HG03196 (cell line): ENCODE measurements around the gene SLC30A7.
"Not testable (repeated sequence)": the region's sequence is repeated elsewhere in the genome, so short reads cannot be mapped to it uniquely, and the experiment has no call there.

Source experiments
- ATAC-seq: cut with Tn5 transposase; IDR thresholded peaks from one replicate; pipeline ENCODE4 v1.9.1; 2021; ENCODE audit not compliant: unreplicated experiment

SLC30A7 gene

GRCh38 chr1:100895540-100896480, at the start of gene SLC30A7:
SLC30A7 (plus strand) TSS chr1:100896090; CDS start chr1:100896263, 173 bp downstream.
- ATAC-seq = peak; percentile 80

GRCh38 chr1:100847361-100848082, 48.4 kb upstream of the SLC30A7 start:
- ATAC-seq = no peak

GRCh38 chr1:100851726-100852125, 44.2 kb upstream of the SLC30A7 start:
- no peak for ATAC-seq

GRCh38 chr1:100852976-100853375, 42.9 kb upstream of the SLC30A7 start:
- no peak for ATAC-seq

GRCh38 chr1:100855116-100855515, 40.8 kb upstream of the SLC30A7 start:
- not testable (repeated sequence) for ATAC-seq

- no peak for ATAC-seq
Observed at GRCh38 chr1:100860397-100860991, 35.4 kb upstream of the SLC30A7 start.

GRCh38 chr1:100861379-100861778, 34.5 kb upstream of the SLC30A7 start:
- no peak for ATAC-seq

- ATAC-seq = no peak
Observed at GRCh38 chr1:100862591-100862990, 33.3 kb upstream of the SLC30A7 start.

GRCh38 chr1:100866041-100866900, 29.6 kb upstream of the SLC30A7 start:
- ATAC-seq = no peak

- ATAC-seq = no peak
Observed at GRCh38 chr1:100866901-100867206, 29.0 kb upstream of the SLC30A7 start.

- ATAC-seq = no peak
Observed at GRCh38 chr1:100868364-100868995, 27.4 kb upstream of the SLC30A7 start.

GRCh38 chr1:100869996-100870395, 25.9 kb upstream of the SLC30A7 start:
- no peak for ATAC-seq

GRCh38 chr1:100874433-100874832, 21.5 kb upstream of the SLC30A7 start:
- ATAC-seq = no peak

GRCh38 chr1:100875228-100875627, 20.7 kb upstream of the SLC30A7 start:
- no peak for ATAC-seq

- ATAC-seq = no peak
Observed at GRCh38 chr1:100876291-100876690, 19.6 kb upstream of the SLC30A7 start.

- no peak for ATAC-seq
Observed at GRCh38 chr1:100879422-100879821, 16.5 kb upstream of the SLC30A7 start.

- ATAC-seq = no peak
Observed at GRCh38 chr1:100881687-100882086, 14.2 kb upstream of the SLC30A7 start.

GRCh38 chr1:100882698-100883097, 13.2 kb upstream of the SLC30A7 start:
- ATAC-seq = no peak

GRCh38 chr1:100883963-100884362, 11.9 kb upstream of the SLC30A7 start:
- no peak for ATAC-seq

GRCh38 chr1:100889007-100889406, 6.9 kb upstream of the SLC30A7 start:
- not testable (repeated sequence) for ATAC-seq
